Astrocyte (in vitro differentiated cells and primary cell): Measurements from ENCODE around the gene CTIF. TPM values are rescaled to one million over a fixed set of nuclear protein-coding genes. Genes with fewer than 3 reads are reported as not detected.

ENCODE experiments used
- DNase-seq: peaks from one replicate; pipeline ENCODE4 v3.0.0-alpha.2; 2010; ENCODE audit warnings: low read depth
- FAIRE-seq: peaks from 2 replicates; lab custom pipeline; 2011; peaks lifted over from hg19 to GRCh38; lab: Jason Lieb, UNC
- H2AFZ ChIP-seq: 2 replicates; pipeline ENCODE4 v1.6.0; 2012; ENCODE audit warnings: low read depth, low read length, inconsistent platforms
- H3K27ac ChIP-seq: 2 replicates; pipeline ENCODE4 v1.5.1; 2011; ENCODE audit warnings: low read depth, low read length, inconsistent platforms
- H3K27me3 ChIP-seq: 2 replicates; pipeline ENCODE4 v1.6.0; 2011; ENCODE audit warnings: low read length, inconsistent platforms; ENCODE audit not compliant: insufficient read depth
- H3K36me3 ChIP-seq: 2 replicates; pipeline ENCODE4 v1.5.1; 2011; ENCODE audit warnings: low read length, inconsistent platforms; ENCODE audit not compliant: insufficient read depth
- H3K4me1 ChIP-seq: 2 replicates; pipeline ENCODE4 v1.5.1; 2011; ENCODE audit warnings: low read length, inconsistent platforms; ENCODE audit not compliant: insufficient read depth
- H3K4me2 ChIP-seq: 2 replicates; pipeline ENCODE4 v1.6.0; 2012; ENCODE audit warnings: low read length, inconsistent platforms
- H3K4me3 ChIP-seq: 2 replicates; pipeline ENCODE4 v1.5.1; 2011; ENCODE audit warnings: low read depth, mild to moderate bottlenecking, low read length, inconsistent platforms; ENCODE audit not compliant: insufficient read depth
- H3K79me2 ChIP-seq: 2 replicates; pipeline ENCODE4 v1.6.0; 2012; ENCODE audit warnings: mild to moderate bottlenecking, low read length, inconsistent platforms; ENCODE audit not compliant: insufficient read depth
- H3K9ac ChIP-seq: 2 replicates; pipeline ENCODE4 v1.6.0; 2012; ENCODE audit warnings: mild to moderate bottlenecking, low read length, inconsistent platforms
- H3K9me3 ChIP-seq: 2 replicates; pipeline ENCODE4 v1.5.1; 2012; ENCODE audit warnings: low read depth, mild to moderate bottlenecking, low read length, inconsistent platforms; ENCODE audit not compliant: insufficient read depth
- H4K20me1 ChIP-seq: 2 replicates; pipeline ENCODE4 v1.6.0; 2012; ENCODE audit warnings: low read length, inconsistent platforms; ENCODE audit not compliant: insufficient read depth
- H3K27ac Mint-ChIP-seq: one replicate; pipeline ENCODE4 v1.8.0; 2021; ENCODE audit warnings: mild to moderate bottlenecking, mixed read lengths; ENCODE audit not compliant: unreplicated experiment
- H3K27me3 Mint-ChIP-seq: one replicate; pipeline ENCODE4 v1.8.0; 2021; ENCODE audit warnings: low read depth, mixed read lengths; ENCODE audit not compliant: unreplicated experiment
- H3K36me3 Mint-ChIP-seq: one replicate; pipeline ENCODE4 v1.8.0; 2021; ENCODE audit warnings: low read depth, mixed read lengths; ENCODE audit not compliant: unreplicated experiment
- H3K4me1 Mint-ChIP-seq: one replicate; pipeline ENCODE4 v1.8.0; 2021; ENCODE audit warnings: low read depth, mixed read lengths; ENCODE audit not compliant: unreplicated experiment
- H3K4me3 Mint-ChIP-seq: one replicate; pipeline ENCODE4 v1.8.0; 2021; ENCODE audit warnings: mild to moderate bottlenecking, moderate library complexity, mixed read lengths; ENCODE audit not compliant: unreplicated experiment
- H3K9me3 Mint-ChIP-seq: one replicate; pipeline ENCODE4 v1.8.0; 2021; ENCODE audit warnings: mild to moderate bottlenecking, mixed read lengths; ENCODE audit not compliant: unreplicated experiment
- CTCF ChIP-seq: IDR thresholded peaks from 2 replicates; pipeline ENCODE4 v1.5.1; 2011; ENCODE audit warnings: low read depth, mild to moderate bottlenecking, inconsistent platforms, low read length, moderate library complexity; ENCODE audit not compliant: insufficient read depth
- EZH2 ChIP-seq: IDR thresholded peaks from 2 replicates; pipeline ENCODE4 v1.6.1; 2012; ENCODE audit warnings: mild to moderate bottlenecking, low read length, inconsistent platforms; ENCODE audit not compliant: insufficient read depth
- total RNA-seq: library from RNA; stranded (reverse); gene quantifications from 2 replicates; pipeline ENCODE4 v1.2.1, GENCODE V29; 2021

Gene CTIF
- total RNA-seq, 1 donor from 2014 or later: 101 TPM

GRCh38 chr18:48578289-48578688 is 39.5 kb downstream of the CTIF start:
- peaks cover 29% of the 10 kb centered on the region for H3K4me1 Mint-ChIP-seq
- no peak overlapping the region for H3K27ac Mint-ChIP-seq
- H3K27me3 Mint-ChIP-seq: no peaks in the 10 kb centered on the region
- FAIRE-seq (peak; percentile 20), DNase-seq (peak; percentile 12)
- H3K4me2 ChIP-seq: no peak overlapping the region
- H3K9ac ChIP-seq: no peak overlapping the region
- no peak overlapping the region for H2AFZ ChIP-seq
- peaks cover 86% of the 10 kb centered on the region for H3K79me2 ChIP-seq
- H4K20me1 ChIP-seq: peaks cover 99% of the 10 kb centered on the region
- H3K27ac ChIP-seq: no peak overlapping the region
- H3K9me3 Mint-ChIP-seq: peaks cover 4% of the 10 kb centered on the region
- H3K36me3 ChIP-seq: no peaks in the 10 kb centered on the region
- no peak overlapping the region for H3K4me3 Mint-ChIP-seq
- TF ChIP-seq CTCF: no peak
- TF ChIP-seq EZH2: no peak
- H3K4me1 ChIP-seq: peaks cover 14% of the 10 kb centered on the region
- no peaks in the 10 kb centered on the region for H3K9me3 ChIP-seq
- H3K36me3 Mint-ChIP-seq: peaks cover 41% of the 10 kb centered on the region
- H3K4me3 ChIP-seq: no peak overlapping the region
- H3K27me3 ChIP-seq: no peaks in the 10 kb centered on the region

GRCh38 chr18:48580066-48580465 is 41.2 kb downstream of the CTIF start:
- H3K4me3 ChIP-seq: no peak overlapping the region
- FAIRE-seq (no peak), DNase-seq (no peak)
- H3K4me2 ChIP-seq: no peak overlapping the region
- H3K4me3 Mint-ChIP-seq: no peak overlapping the region
- H3K79me2 ChIP-seq: peaks cover 89% of the 10 kb centered on the region
- H3K27me3 Mint-ChIP-seq: no peaks in the 10 kb centered on the region
- peaks cover 6% of the 10 kb centered on the region for H3K9me3 Mint-ChIP-seq
- no peak overlapping the region for H3K9ac ChIP-seq
- H4K20me1 ChIP-seq: peaks cover 99% of the 10 kb centered on the region
- H2AFZ ChIP-seq: no peak overlapping the region
- H3K27ac Mint-ChIP-seq: no peak overlapping the region
- no peak overlapping the region for H3K27ac ChIP-seq
- no peaks in the 10 kb centered on the region for H3K36me3 ChIP-seq
- TF ChIP-seq EZH2 (no peak), CTCF (no peak)
- H3K4me1 ChIP-seq: peaks cover 14% of the 10 kb centered on the region
- H3K36me3 Mint-ChIP-seq: peaks cover 39% of the 10 kb centered on the region
- no peaks in the 10 kb centered on the region for H3K27me3 ChIP-seq
- H3K9me3 ChIP-seq: no peaks in the 10 kb centered on the region
- H3K4me1 Mint-ChIP-seq: peaks cover 37% of the 10 kb centered on the region

GRCh38 chr18:48580782-48581181 is 42.0 kb downstream of the CTIF start:
- Histone ChIP-seq H4K20me1 (peaks cover 99% of the 10 kb centered on the region), H3K4me3 (no peak overlapping the region), H3K27ac (no peak overlapping the region), H3K9me3 (no peaks in the 10 kb centered on the region), H3K36me3 (no peaks in the 10 kb centered on the region), H3K4me2 (no peak overlapping the region), H3K4me1 (peaks cover 9% of the 10 kb centered on the region), H2AFZ (no peak overlapping the region), H3K27me3 (no peaks in the 10 kb centered on the region), H3K9ac (no peak overlapping the region), H3K79me2 (peaks cover 97% of the 10 kb centered on the region)
- TF ChIP-seq EZH2 (no peak), CTCF (no peak)
- no peak overlapping the region for H3K4me3 Mint-ChIP-seq
- peak overlapping the region; percentile 38 for H3K27ac Mint-ChIP-seq
- FAIRE-seq (no peak), DNase-seq (no peak)
- peaks cover 42% of the 10 kb centered on the region for H3K36me3 Mint-ChIP-seq
- peaks cover 37% of the 10 kb centered on the region for H3K4me1 Mint-ChIP-seq
- H3K9me3 Mint-ChIP-seq: peaks cover 6% of the 10 kb centered on the region
- H3K27me3 Mint-ChIP-seq: no peaks in the 10 kb centered on the region
